Activated naive CD4-positive, alpha-beta T cell (primary cell): ENCODE results near the gene NDUFAB1.
"Not testable (repeated sequence)": the region's sequence is repeated elsewhere in the genome, so short reads cannot be mapped to it uniquely, and the experiment has no call there.

Experiments used
- DNase-seq, 4 experiments: peaks; one replicate each; lab custom pipeline; 2025; lab: John Stamatoyannopoulos, UW

The NDUFAB1 gene

GRCh38 chr16:23554536-23554935 is 41.6 kb downstream of the NDUFAB1 start:
- no peak for DNase-seq

GRCh38 chr16:23552161-23552560 is 44.0 kb downstream of the NDUFAB1 start:
- DNase-seq, result no peak

GRCh38 chr16:23549938-23550337 is 46.2 kb downstream of the NDUFAB1 start:
- no peak for DNase-seq

GRCh38 chr16:23544436-23544835 is 51.7 kb downstream of the NDUFAB1 start:
- no peak for DNase-seq

- not testable (repeated sequence) for DNase-seq
Observed at GRCh38 chr16:23540817-23541178, 55.3 kb downstream of the NDUFAB1 start.

- DNase-seq, result no peak
Observed at GRCh38 chr16:23539984-23540816, 55.9 kb downstream of the NDUFAB1 start.

GRCh38 chr16:23538919-23539278 is 57.2 kb downstream of the NDUFAB1 start:
- DNase-seq, result no peak

- no peak for DNase-seq
Observed at GRCh38 chr16:23537390-23537789, 58.7 kb downstream of the NDUFAB1 start.

GRCh38 chr16:23535901-23536300 is 60.2 kb downstream of the NDUFAB1 start:
- no peak for DNase-seq

- no peak for DNase-seq
Observed at GRCh38 chr16:23534868-23535860, 61.0 kb downstream of the NDUFAB1 start.

GRCh38 chr16:23532448-23532847 is 63.7 kb downstream of the NDUFAB1 start:
- no peak for DNase-seq
